Liver (tissue), 9 donors: ENCODE results near the gene RUBCN. TPM values are rescaled to one million over a fixed set of nuclear protein-coding genes. Genes with fewer than 3 reads are reported as not detected.

Source experiments
- DNase-seq: peaks from one replicate; pipeline ENCODE4 v3.0.0-alpha.2; 2017; ENCODE audit warnings: low spot score
- H3K27ac ChIP-seq, 2 donors: one replicate each; pipeline ENCODE4 v1.7.0; 2013; ENCODE audit warnings: inconsistent platforms in 2 of 2, low read length in 2 of 2, control low read depth in 1 of 2, low read depth in 1 of 2, mild to moderate bottlenecking in 1 of 2
- H3K27me3 ChIP-seq, 4 donors: one replicate each; pipeline versions ENCODE4 v1.6.1 to v1.7.0; 2013; ENCODE audit warnings: low read length in 3 of 4, inconsistent platforms in 1 of 4, mild to moderate bottlenecking in 1 of 4, moderate library complexity in 1 of 4; ENCODE audit not compliant: control insufficient read depth in 4 of 4, insufficient read depth in 4 of 4
- H3K36me3 ChIP-seq, 4 donors: one replicate each; pipeline versions ENCODE4 v1.6.1 to v1.7.0; 2013; ENCODE audit warnings: low read length in 3 of 4, mild to moderate bottlenecking in 3 of 4, low read depth in 1 of 4, moderate library complexity in 1 of 4; ENCODE audit not compliant: control insufficient read depth in 4 of 4, insufficient read depth in 3 of 4
- H3K4me1 ChIP-seq, 4 donors: one replicate each; pipeline versions ENCODE4 v1.6.1 to v1.7.0; 2013; ENCODE audit warnings: low read length in 3 of 4, mild to moderate bottlenecking in 3 of 4, moderate library complexity in 1 of 4; ENCODE audit not compliant: control insufficient read depth in 4 of 4, insufficient read depth in 4 of 4
- H3K4me3 ChIP-seq, 3 donors: one replicate each; pipeline versions ENCODE4 v1.6.1 to v1.7.0; 2013; ENCODE audit warnings: low read length in 3 of 3, control low read depth in 1 of 3, low read depth in 1 of 3, mild to moderate bottlenecking in 1 of 3
- H3K9ac ChIP-seq, 2 donors: one replicate each; pipeline ENCODE4 v1.7.0; 2013; ENCODE audit warnings: low read length in 2 of 2, mild to moderate bottlenecking in 2 of 2, moderate library complexity in 2 of 2, control low read depth in 1 of 2, low read depth in 1 of 2
- H3K9me3 ChIP-seq, 4 donors: one replicate each; pipeline versions ENCODE4 v1.6.1 to v1.7.0; 2013; ENCODE audit warnings: low read length in 3 of 4; ENCODE audit not compliant: control insufficient read depth in 4 of 4
- CTCF ChIP-seq: fragments of 150-350 bp; IDR thresholded peaks from 2 replicates; pipeline ENCODE4 v1.5.1; 2017; ENCODE audit warnings: improper control_type of control experiment, low read depth, low read length; ENCODE audit not compliant: missing input control
- EGR1 ChIP-seq, 2 donors: IDR thresholded peaks; 2 replicates each; pipeline ENCODE4 v1.6.1; 2016 to 2018; ENCODE audit warnings: antibody characterized with exemption in 2 of 2, low read depth in 2 of 2
- FOXA1 ChIP-seq: IDR thresholded peaks from 2 replicates; pipeline ENCODE4 v1.6.1; 2016; ENCODE audit warnings: antibody characterized with exemption
- FOXA2 ChIP-seq: IDR thresholded peaks from 2 replicates; pipeline ENCODE4 v1.6.1; 2016; ENCODE audit warnings: antibody characterized with exemption
- GABPA ChIP-seq, 2 donors: IDR thresholded peaks in 1 of 2; conservative IDR thresholded peaks in 1 of 2; 2 replicates each; pipeline ENCODE4 v1.6.1; 2016; ENCODE audit warnings: antibody characterized with exemption in 2 of 2, mild to moderate bottlenecking in 1 of 2, moderate library complexity in 1 of 2
- HNF4A ChIP-seq, 2 donors: conservative IDR thresholded peaks; 2 replicates each; pipeline ENCODE4 v1.6.1; 2016; ENCODE audit warnings: antibody characterized with exemption in 2 of 2, mild to moderate bottlenecking in 2 of 2
- HNF4G ChIP-seq: IDR thresholded peaks from 2 replicates; pipeline ENCODE4 v1.6.1; 2016; ENCODE audit warnings: antibody characterized with exemption
- JUND ChIP-seq, 2 donors: IDR thresholded peaks; 2 replicates each; pipeline ENCODE4 v1.6.1; 2016; ENCODE audit warnings: antibody characterized with exemption in 2 of 2
- NR2F2 ChIP-seq: IDR thresholded peaks from 2 replicates; pipeline ENCODE4 v1.6.1; 2016; ENCODE audit warnings: antibody characterized with exemption
- RAD21 ChIP-seq, 2 donors: IDR thresholded peaks; 2 replicates each; pipeline ENCODE4 v1.6.1; 2016; ENCODE audit warnings: antibody characterized with exemption in 2 of 2, mild to moderate bottlenecking in 2 of 2
- REST ChIP-seq: IDR thresholded peaks from 2 replicates; pipeline ENCODE4 v1.6.1; 2016; ENCODE audit warnings: antibody characterized with exemption, mild to moderate bottlenecking
- RXRA ChIP-seq, 2 donors: IDR thresholded peaks; 2 replicates each; pipeline ENCODE4 v1.6.1; 2017 to 2018; ENCODE audit warnings: antibody characterized with exemption in 2 of 2, mild to moderate bottlenecking in 1 of 2
- TAF1 ChIP-seq: conservative IDR thresholded peaks from 2 replicates; pipeline ENCODE4 v1.6.1; 2016; ENCODE audit warnings: antibody characterized with exemption, mild to moderate bottlenecking
- YY1 ChIP-seq: IDR thresholded peaks from 2 replicates; pipeline ENCODE4 v1.6.1; 2016; ENCODE audit warnings: antibody characterized with exemption, mild to moderate bottlenecking
- ZBTB33 ChIP-seq: IDR thresholded peaks from 2 replicates; pipeline ENCODE4 v1.6.1; 2016; ENCODE audit warnings: antibody characterized with exemption
- WGBS: extraction: QIAGEN DNeasy Blood & Tissue Kit; methylation state at CpG from one replicate; pipeline ENCODE4 v1.1.7; 2013; 5-methylcytosine and 5-hydroxymethylcytosine counted together
- polyA plus RNA-seq, 2 donors: library from polyadenylated mRNA; stranded (reverse) in 1 of 2; unstranded in 1 of 2; fragments of 200-250 nt in 1 of 2; fragments of >200 nt in 1 of 2; fragmentation: Nextera tagmentation in 1 of 2; extraction: Ambion mirVana in 1 of 2; gene quantifications; one replicate each; pipeline versions ENCODE4 v1.2.1 to v1.2.3, GENCODE V29; 2013 to 2015
- total RNA-seq, 2 donors: library from RNA; depleted of rRNA; stranded (reverse); fragments of >200 nt; gene quantifications; one replicate each; pipeline ENCODE4 v1.2.3, GENCODE V29; 2014
- donor health status: healthy.
- donor health status: healthy.
- donor health status: healthy.
- donor health status: healthy.
- donor health status: healthy.

RUBCN gene
- total and polyA plus RNA-seq, 4 donors: 4.1 to 7.0 (median 4.7) TPM

- TF ChIP-seq FOXA1 (no peak), RXRA (IDR thresholded peaks at IDR 0.05) (no peak), HNF4G (no peak)
Observed at GRCh38 chr3:197682713-197683112, 54.0 kb downstream of the RUBCN start (continued).

GRCh38 chr3:197680955-197681521 is 55.7 kb downstream of the RUBCN start:
- Histone ChIP-seq H3K9me3 (no peaks in the 10 kb centered on the region), H3K36me3 (peaks cover 11 to 34% (median 22%) of the 10 kb centered on the region in 4 donors), H3K9ac (no peak overlapping the region), H3K4me3 (no peak overlapping the region), H3K27ac (no peak overlapping the region), H3K4me1 (peaks cover 0 to 2% (median 0%) of the 10 kb centered on the region in 4 donors), H3K27me3 (no peaks in the 10 kb centered on the region)
- WGBS: 92% methylated on average over 12 of the region's 12 CpGs
- TF ChIP-seq RAD21 (IDR thresholded peaks at IDR 0.05) (no peak), JUND (IDR thresholded peaks at IDR 0.05) (no peak), CTCF (no peak), HNF4G (no peak), FOXA2 (no peak), GABPA (IDR thresholded peaks at IDR 0.05 in 1 of 2, conservative IDR thresholded peaks at IDR 0.05 in 1 of 2) (no peak), ZBTB33 (no peak), YY1 (no peak)
- no peak for DNase-seq

- TF ChIP-seq EGR1 (IDR thresholded peaks at IDR 0.05; ENCODE audit: low read depth in 2 of 2): no peak
- no peak for TF ChIP-seq REST
- TF ChIP-seq GABPA (IDR thresholded peaks at IDR 0.05 in 1 of 2, conservative IDR thresholded peaks at IDR 0.05 in 1 of 2): no peak
- no peak for TF ChIP-seq FOXA1
- TF ChIP-seq NR2F2: no peak
- TF ChIP-seq TAF1: no peak
- no peak for TF ChIP-seq ZBTB33
- no peak for TF ChIP-seq HNF4A (conservative IDR thresholded peaks at IDR 0.05)
- TF ChIP-seq YY1: no peak
- 89% methylated on average over 11 of the region's 11 CpGs for WGBS
- H3K27me3 ChIP-seq: no peaks in the 10 kb centered on the region
- no peak overlapping the region for H3K4me3 ChIP-seq
- no peak overlapping the region for H3K9ac ChIP-seq
- no peak for DNase-seq
- peaks cover 0 to 2% (median 0%) of the 10 kb centered on the region in 4 donors for H3K4me1 ChIP-seq
- H3K9me3 ChIP-seq: no peaks in the 10 kb centered on the region
- H3K36me3 ChIP-seq: peaks cover 4 to 32% (median 17%) of the 10 kb centered on the region in 4 donors
- no peak overlapping the region for H3K27ac ChIP-seq
Observed at GRCh38 chr3:197675951-197676350, 60.8 kb downstream of the RUBCN start.
